OCI-LY3 (cell line): ENCODE data around the gene CDKN3.

ENCODE experiments used
- CTCF ChIP-seq: fragments of 200-600, 300-600 bp; sonication (generic); IDR thresholded peaks from 2 replicates; pipeline ENCODE4 v1.5.1; 2014; ENCODE audit warnings: antibody characterized with exemption, low read length, low read depth
- EZH2phosphoT487 ChIP-seq: fragments of 200-600 bp; shearing (Covaris generic); IDR thresholded peaks from 2 replicates; pipeline ENCODE4 v1.6.1; 2018; ENCODE audit warnings: antibody characterized with exemption, mixed run types, low read depth

DNA sequence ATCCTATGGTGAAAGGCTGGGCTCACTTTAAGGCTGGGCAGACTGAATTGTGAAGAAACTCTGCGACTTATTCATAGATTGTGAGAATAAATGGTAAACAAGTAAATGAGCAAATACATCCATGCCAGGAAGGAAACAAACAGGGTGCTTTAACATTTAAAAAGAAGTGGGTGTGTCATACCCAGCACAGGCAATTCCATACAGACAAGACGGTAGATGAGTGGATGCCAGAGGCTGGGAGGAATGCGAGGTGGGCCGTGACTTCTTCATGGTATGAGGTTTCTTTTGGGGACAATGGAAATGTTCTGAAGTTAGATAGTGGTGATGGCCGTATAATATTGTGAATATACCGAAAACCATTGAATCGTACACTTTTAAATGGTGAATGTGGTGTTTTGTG is 49.8 kb upstream of the CDKN3 start:
- TF ChIP-seq CTCF (no peak), EZH2phosphoT487 (no peak)
